ENCODE data around the gene SMIM14. TPM values are rescaled to one million over a fixed set of nuclear protein-coding genes. Genes with fewer than 3 reads are reported as not detected.
"Not testable (repeated sequence)": the region's sequence is repeated elsewhere in the genome, so short reads cannot be mapped to it uniquely, and the experiment has no call there.

The SMIM14 gene
- total RNA-seq, 1 donor from 2014 or later, result 3.3 TPM

DNA sequence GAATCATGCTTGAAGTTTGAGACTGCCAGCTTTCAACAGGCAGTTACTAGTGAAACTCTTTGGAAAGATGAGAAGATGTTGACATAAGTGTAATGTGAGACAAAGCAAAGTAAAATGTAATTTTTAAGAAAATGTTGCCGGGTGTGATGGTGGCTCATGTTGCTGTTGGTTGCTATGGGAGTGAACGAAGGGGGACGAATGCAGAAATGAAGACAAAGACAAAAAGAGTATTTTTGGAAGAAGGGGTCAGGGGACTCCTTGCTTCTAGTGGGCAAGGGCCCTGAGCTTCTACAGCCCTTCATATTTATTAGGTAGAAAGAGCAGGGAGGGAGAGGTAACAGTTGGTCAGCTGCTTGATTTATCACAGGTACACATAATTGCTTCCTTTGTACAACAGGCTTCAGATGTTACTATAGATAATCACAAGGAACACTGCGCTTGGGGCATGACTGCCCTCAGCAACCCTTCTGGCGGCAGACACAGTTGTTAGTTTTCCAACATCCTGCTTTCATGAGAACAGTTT is 99.5 kb downstream of the SMIM14 start:
- intact Hi-C loops (cut with micrococcal nuclease), result no loop called here

DNA sequence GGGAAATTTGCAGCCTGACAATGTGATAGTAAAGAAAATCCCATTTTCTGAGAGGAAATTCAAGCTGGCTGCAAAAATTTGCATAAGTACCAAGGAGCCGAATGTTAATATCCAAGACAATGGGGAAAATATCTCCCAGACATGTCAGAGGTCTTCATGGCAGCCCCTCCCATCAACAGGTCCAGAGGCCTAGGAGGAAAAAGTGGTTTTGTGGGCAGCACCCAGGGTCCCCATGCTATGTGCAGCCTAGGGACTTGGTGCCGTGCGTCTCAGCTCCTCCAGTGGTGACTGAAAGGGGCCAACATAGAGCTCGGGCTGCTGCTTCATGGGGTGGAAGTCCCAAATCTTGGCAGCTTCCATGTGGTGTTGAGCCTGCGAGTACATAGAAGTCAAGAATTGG is 105.1 kb downstream of the SMIM14 start:
- intact Hi-C loops (cut with micrococcal nuclease), result no loop called here

DNA sequence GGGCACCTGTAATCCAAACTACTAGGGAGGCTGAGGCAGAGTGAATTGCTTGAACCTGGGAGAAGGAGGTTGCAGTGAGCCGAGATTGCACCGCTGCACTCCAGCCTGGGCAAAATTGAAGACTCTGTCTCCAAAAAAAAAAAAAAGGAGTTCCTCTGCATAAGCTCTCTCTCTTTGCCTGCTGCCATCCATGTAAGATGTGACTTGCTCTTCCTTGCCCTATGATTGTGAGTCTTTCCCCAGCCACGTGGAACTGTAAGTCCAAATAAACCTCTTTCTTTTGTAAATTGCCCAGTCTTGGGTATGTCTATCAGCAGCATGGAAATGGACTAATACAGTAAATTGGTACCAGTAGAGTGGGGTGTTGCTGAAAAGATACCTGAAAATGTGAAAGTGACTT is 106.4 kb downstream of the SMIM14 start:
- intact Hi-C loops (cut with micrococcal nuclease), result not testable (repeated sequence)

DNA sequence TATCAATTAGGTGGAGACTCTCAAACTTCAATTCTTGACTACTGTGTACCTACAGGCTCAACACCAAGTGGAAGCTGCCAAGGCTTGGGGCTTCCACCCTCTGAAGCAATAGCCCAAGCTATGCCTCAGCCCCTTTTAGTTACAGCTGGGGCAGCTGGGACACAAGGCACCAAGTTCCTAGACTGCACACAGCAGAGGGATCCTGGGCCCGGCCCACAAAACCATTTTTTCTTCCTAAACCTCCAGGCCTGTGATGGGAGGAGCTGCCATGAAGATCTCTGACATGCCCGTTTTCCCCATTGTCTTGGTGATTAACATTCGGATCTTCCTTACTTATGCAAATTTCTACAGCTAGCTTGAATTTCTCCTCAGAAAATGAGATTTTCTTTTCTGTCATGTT is 108.0 kb downstream of the SMIM14 start:
- intact Hi-C loops (cut with micrococcal nuclease), result no loop called here

DNA sequence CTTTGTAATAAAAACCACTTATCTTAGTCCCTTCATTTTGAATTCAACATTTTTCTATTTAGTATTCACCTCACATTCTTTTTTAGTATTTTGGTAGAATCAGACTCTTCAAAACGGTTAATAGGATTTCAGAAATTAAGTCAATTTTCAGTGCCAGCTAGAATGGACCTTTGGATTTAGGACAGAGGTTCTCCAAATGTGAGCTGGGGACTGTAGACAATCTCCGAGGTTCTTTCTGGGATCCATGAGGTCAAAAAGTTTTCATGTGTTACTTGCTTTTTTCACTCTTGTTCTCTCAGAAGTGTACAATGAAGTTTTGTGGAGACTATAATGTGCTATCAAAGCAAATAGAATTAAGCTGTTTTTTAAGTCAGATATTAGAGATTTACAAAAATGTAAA is 109.1 kb downstream of the SMIM14 start:
- intact Hi-C loops (cut with micrococcal nuclease), result loop anchor here (5.0 to 10.0 kb wide), 7 partner anchors 403 to 1637 kb away; partner anchors contain the start of genes RHOH and TBC1D1

DNA sequence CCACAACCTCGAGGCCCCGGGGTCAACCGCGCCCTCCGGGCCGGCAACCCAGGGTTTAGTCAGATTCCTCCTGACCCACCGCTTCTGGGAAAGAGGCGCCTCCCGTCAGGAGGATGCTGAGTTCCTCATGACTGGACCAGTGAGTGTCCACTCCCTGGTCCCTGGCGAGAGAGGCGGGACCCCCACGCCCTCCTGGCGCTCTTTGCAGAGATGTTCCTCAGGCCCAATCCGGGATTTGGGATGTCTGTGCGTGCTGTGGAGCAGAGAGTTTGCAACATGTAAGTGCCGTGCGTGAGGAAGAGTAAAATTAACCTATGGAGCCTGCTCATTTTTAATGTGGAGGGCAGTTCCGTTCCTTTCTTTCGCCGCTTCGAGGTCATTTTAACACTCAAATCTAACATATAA is 110.6 kb downstream of the SMIM14 start:
- intact Hi-C loops (cut with micrococcal nuclease), result loop anchor here (5.0 to 10.0 kb wide), 7 partner anchors 404 to 1636 kb away; partner anchors contain the start of genes RHOH and TBC1D1

DNA sequence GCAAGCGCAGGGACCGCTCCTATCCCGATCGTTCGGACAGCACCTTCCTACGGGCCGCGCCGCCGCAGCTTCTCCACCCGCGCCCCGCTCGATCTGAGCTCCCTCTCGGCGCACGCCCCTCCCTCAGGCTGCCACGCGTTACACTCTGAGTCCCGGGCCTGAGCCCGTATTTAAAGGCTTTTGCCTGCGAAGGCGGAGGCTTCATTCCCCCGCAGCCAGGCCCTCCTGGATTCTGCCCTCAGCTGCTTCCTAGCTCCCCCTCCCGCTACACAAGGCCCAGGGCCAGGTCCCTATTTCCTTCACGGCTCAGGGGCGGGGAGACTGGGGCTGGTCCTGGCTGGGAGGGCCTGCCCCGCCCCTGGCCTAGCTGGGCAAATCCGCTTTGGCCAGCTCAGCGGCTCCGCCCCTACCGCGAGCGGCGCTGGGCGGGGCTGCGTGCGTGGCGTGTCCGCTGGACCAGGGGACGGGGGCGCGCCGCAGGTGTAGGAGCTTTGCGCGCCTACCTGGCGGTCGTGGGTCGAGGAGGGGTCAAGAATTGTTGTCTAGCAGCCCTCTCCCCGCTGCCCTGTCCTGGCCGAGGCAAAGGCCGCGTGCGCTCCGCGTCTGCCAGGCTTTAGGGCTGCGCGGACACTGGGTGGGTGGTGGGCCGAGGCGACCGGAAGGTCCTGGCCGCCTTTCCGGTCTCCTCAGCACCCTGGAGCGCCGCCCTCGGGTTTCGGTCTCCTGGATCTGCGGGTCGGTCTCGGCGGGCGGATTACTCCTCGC is 111.2 kb downstream of the SMIM14 start, which contains the start of gene UGDH:
UGDH (minus strand) TSS at position 144 of the 765 bp plus-strand sequence. CDS start 5,927 bp downstream, outside the sequence.
- intact Hi-C loops (cut with micrococcal nuclease), result loop anchor here (1.0 to 10.0 kb wide), 17 partner anchors 69 to 1635 kb away; partner anchors contain the start of genes RFC1, RHOH, RPL9 and SMIM14

DNA sequence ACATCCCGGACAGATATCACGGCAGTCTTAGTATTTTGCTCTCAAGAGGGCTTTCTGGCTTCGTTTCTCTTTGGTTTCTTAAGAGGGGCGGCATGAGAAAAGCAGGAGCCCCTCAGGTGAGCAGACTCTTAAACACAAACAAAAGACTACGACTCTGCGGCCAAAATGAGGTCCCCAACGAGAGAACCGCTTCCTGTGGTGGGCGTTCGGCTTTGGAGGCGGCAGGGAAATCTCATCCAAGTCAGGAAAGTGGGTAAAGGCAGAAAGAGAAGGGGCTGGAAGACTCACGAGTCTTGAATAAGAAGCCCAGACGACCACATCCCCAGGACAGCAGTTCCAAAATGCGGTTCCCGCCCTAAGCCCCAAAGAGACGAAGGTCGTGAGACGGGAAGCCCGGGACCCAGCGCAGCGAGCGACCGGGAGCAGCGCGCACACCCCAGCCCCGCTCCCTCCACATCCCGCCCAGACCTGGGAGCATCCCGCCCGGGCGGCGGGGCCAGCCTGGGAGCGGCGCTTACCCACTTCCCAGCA is 111.8 kb downstream of the SMIM14 start:
- intact Hi-C loops (cut with micrococcal nuclease), result loop anchor here (1.0 to 10.0 kb wide), 18 partner anchors 58 to 1635 kb away; partner anchors contain the start of genes RFC1, RHOH, RPL9 and SMIM14

DNA sequence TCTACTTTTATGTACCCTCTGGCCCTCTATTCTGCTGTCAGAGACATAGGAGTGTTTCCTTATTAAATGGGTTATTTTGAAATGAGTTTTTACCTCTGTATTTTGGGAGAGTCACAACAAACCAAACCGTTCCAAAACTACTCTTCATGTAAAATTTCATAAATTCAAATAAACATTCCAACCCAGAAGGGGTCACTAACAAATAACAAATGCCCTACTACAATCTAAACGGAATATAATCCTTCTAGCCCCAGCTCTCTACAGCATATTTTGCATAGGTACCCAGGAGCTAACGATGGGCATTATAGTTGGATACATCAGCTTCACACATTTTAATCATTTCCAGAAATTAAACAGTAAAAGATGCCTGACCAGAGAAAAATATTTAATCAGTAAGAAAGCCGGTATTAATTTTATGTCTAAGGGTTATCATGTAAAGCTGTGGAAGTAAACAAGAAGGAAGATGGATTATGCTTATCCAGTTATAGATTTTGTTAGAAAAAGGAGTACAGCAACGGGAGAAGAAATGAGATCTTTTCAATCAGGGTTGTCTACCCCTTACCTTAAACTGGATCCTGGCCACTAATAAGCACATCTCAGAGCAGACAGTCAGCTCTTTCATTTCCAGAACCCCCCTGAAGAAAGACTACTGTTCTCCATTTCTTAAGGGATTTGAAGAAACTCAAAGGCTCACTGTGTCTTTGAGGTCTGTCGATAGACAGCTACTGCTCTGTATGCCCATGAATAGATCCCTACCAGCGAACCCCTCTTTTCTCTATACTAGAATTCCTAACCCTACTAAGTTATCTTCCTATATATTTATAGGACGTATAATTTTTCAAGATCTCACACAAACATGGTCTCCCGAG is 112.6 kb downstream of the SMIM14 start:
- intact Hi-C loops (cut with micrococcal nuclease), result loop anchor here (1.0 to 10.0 kb wide), 10 partner anchors 57 to 1634 kb away; partner anchors contain the start of genes RFC1, RHOH, TBC1D1 and WDR19

DNA sequence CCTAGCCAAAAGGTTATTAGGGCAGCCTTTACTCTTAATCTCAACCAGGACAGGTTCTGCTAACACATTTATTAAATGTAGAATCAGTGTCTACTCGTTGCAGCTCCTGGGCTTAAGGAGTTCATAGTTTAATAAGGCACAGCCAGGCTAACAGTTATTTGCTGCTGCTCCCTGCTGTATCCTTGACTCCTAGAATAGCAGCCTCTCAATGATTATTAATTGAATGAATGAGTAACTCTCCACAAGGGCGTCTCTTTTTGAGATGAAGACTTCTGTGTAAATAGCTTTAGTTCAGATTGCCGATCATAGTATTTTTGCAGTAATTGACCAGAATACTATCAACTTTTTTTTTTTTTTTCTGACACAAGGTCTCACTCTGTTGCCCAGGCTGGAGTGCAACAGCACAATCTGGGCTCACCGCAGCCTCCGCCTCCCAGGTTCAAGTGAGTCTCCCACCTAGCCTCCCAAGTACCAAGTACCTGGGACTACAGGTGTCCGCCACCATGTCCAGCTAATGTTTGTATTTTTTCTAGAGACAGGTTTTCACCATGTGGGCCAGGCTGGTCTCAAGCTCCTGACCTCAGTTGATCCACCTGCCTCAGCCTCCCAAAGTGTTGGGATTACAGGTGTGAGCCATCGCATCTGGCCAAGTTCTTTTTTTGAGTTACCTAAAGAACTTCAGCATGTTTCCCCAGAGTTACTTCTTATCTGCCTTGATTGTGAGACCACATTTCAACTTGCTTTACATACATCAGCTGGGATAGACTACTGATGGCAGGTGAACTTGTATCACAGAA is 114.3 kb downstream of the SMIM14 start:
- intact Hi-C loops (cut with micrococcal nuclease), result loop anchor here (10.0 kb wide), 1 partner anchor 540 kb away; no protein-coding TSS in a partner anchor

DNA sequence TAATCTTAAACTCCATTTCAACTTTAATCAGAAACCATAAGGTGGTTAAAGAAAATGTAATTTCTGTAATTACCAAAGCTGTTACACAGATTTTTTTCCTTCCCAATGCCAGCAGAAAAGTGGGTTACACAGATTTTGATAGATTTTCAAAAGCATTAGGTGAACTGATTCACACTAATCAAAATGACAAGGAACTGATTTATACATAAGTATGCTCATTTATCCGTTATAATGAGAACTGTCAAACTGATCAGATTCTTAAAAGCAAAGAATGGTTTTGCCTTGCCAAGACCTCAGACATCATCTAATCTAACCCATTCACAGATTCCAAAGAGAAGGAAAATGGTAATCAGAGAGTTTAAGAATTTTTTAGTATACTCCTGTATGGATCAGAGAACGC is 116.6 kb downstream of the SMIM14 start:
- intact Hi-C loops (cut with micrococcal nuclease), result loop anchor here (10.0 kb wide), 1 partner anchor 537 kb away; no protein-coding TSS in a partner anchor

DNA sequence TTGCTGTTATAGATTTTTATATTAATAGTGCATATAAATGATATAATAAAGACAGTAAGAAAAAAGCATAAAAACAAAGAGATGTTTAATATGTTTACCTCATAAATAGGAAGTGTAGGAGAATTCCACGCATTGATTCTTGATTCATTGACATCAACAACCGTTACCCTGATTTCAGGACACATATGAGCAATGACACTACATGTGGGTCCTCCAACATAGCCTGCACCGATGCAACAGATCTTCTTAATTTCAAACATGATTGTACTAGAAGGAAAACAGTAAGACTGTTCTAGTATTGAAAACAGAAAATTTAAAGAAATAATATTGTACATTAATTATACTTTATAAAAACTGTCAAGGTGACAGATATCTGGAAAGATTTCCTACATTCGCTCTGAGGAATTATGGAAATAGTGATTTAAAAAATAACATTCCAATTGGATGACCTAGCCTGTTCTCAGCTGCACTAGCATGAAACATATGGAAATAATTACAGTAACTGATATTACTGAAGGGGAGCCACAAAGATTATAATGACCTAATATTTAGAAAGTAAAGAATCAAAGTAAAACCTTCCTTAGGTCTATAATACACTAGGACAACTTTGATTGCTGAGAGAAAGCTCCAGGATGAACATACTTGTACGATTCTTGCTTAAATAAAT is 117.3 kb downstream of the SMIM14 start:
- intact Hi-C loops (cut with micrococcal nuclease), result loop anchor here (10.0 kb wide), 1 partner anchor 537 kb away; no protein-coding TSS in a partner anchor

DNA sequence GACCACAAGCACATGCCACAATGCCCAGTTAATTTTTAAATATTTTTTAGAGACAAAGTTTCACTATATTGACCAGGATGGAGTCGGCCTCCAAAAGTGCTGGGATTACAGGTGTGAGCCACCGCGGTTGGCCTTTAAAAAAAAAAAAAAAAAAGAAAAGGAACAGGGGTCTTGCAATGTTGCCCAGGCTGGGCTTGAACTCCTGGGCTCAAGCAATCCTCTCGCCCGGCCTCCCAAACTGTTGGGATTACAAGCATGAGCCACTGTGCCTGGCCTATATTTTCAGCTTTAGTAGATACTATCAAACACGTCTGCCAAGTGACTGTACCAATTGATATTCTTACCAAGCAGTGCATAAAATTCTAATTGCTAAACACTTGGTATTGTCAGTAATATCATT is 120.2 kb downstream of the SMIM14 start:
- intact Hi-C loops (cut with micrococcal nuclease), result no loop called here

DNA sequence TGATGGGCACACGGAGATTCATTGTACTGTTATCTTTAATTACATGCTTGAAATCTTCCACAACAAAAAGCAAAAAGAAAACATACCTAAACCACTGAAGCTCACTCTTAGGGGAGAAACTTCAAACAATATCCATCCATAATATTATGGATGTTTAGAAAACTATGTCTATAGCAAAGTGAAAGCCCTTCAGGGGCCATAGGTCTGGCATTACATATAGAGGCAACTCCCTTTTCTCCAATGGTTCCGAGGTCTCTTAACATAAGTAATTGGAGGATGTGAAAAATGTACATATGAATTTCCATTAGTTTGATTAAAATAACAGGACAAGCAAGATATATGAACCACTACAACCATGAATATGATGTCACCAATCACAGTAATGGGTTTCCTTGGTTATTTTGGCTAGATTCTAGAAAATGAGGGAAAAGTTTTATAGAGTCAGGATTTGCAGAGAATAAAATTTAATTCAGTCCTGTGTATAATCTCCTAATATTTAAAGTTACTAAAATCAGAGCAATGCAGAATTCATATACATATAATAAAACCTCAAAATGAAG is 122.2 kb downstream of the SMIM14 start:
- intact Hi-C loops (cut with micrococcal nuclease), result no loop called here

DNA sequence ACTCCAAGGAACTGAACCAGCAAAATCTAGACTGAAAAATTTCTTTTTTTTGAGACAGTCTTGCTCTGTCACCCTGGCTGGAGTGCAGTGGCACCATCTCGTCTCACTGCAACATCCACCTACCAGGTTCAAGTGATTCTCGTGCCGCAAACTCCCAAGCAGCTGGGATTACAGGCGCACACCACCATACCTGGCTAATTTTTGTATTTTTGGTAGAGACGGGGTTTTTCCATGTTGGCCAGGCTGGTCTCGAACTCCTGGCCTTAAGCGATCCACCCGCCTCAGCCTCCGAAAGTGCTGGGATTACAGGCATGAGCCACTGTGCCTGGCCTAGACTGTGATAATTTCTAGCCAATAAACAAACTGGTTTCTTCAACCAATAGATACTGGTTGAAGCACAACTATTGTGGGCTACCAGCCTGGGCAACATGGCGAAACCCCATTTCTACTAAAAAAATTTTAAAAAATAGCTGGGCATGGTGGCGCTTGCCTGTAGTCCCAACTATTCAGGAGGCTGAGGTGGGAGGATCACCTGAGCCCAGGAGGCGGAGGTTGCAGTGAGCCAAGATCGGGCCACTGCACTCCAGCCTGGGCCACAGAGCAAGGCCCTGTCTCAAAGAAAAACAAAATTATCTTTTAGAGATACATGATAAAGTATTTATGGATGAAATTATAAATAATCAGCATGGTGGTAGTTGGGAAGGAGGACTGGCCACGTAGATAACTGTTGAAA is 122.8 kb downstream of the SMIM14 start:
- intact Hi-C loops (cut with micrococcal nuclease), result not testable (repeated sequence)

DNA sequence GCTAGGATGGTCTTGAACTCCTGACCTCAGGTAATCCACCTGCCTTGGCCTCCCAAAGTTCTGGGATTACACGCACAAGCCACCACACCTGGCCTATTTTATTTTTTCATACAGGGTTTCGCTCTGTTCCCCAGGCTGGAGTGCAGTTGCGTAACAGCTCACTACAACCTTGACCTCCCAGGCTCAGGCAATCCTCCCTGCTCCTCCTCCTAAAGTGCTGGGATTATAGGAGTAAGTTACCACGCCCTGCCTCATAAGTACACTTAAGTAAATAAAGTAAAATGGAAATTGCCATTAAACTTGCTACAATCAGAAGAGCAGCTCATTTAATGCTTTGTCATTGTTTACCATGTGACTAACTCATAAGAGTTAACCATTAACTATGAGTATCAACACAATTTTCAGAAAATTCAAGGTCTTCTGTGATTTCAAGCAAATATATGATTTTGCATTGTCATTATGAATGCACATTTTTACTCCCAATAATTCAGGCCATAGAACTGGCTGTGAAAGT is 123.7 kb downstream of the SMIM14 start:
- intact Hi-C loops (cut with micrococcal nuclease), result no loop called here

DNA sequence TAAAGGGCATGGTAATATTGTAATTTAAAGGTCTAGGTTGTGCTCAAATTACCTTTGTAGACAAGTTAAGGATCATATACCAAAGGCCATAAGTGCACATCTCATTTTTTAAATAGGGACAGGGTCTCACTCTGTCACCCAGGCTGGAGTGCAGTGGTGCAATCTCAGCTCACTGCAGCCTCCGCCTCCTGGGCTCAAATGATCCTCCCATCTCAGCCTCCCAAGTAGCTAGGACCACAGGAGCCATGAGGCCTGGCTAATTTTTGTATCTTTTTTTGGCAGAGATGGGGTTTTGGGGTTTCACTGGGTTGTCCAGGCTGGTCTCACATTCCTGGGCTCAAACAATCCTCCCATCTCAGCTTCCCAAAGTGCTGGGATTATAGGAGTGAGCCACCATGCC is 124.4 kb downstream of the SMIM14 start:
- intact Hi-C loops (cut with micrococcal nuclease), result not testable (repeated sequence)

DNA sequence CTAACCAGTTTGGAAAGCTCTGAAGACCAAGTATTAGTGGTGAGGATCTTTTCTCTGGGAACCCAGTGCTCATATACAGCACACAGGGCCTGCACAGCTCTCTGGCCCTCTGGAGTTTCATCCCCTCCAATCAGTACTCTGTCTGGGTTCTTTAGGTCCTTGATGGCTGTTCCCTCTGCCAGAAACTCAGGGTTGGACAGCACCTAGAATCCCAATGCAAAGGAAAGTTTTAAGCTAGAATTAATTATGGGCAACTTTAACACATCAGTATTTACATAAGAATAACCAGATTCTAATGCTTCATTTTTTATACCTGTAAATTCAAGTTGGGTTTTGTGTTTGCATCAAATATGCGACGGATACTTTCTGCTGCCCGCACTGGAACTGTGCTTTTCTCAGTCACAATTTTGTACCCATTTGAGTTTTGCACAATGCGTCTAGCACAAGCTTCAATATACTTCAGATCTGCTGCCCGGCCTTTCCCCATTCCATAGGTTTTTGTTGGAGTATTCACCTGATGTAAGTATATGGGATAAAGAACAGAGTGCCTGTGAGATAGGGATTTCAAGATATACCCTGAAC is 128.2 kb downstream of the SMIM14 start:
- intact Hi-C loops (cut with micrococcal nuclease), result no loop called here
